Glomerular endothelial cell (primary cell): ENCODE results near the gene EPHB4. TPM values are rescaled to one million over a fixed set of nuclear protein-coding genes. Genes with fewer than 3 reads are reported as not detected.

Experiments used
- DNase-seq: peaks from one replicate; pipeline ENCODE4 v3.0.0-alpha.2; 2011; ENCODE audit warnings: low read depth, low spot score; ENCODE audit errors: extremely low read depth
- total RNA-seq: library from RNA; depleted of rRNA; stranded (reverse); fragments of >200 nt; gene quantifications from 2 replicates; pipeline ENCODE4 v1.2.3, GENCODE V29; 2015

Gene EPHB4
- 157 and 191 TPM in 2 replicates for total RNA-seq

- no peak for DNase-seq
Measured at GRCh38 chr7:100827330-100828226, at the start of gene EPHB4. TSS of gene EPHB4 (minus strand) at chr7:100827523. CDS start at chr7:100827030, 493 bp downstream.

GRCh38 chr7:100875356-100875751 lies 48.0 kb upstream of the EPHB4 start:
- DNase-seq: no peak

GRCh38 chr7:100874577-100875355 lies 47.4 kb upstream of the EPHB4 start, which contains the start of gene SRRT:
TSS of gene SRRT (plus strand) at chr7:100875103. CDS start at chr7:100875591, 488 bp downstream.
- DNase-seq: peak; percentile 84

GRCh38 chr7:100874300-100874576 lies 46.9 kb upstream of the EPHB4 start:
- no peak for DNase-seq

- DNase-seq: no peak
Measured at GRCh38 chr7:100873599-100874299, 46.4 kb upstream of the EPHB4 start.

GRCh38 chr7:100867776-100868485 lies 40.6 kb upstream of the EPHB4 start:
- DNase-seq: no peak

- DNase-seq: no peak
Measured at GRCh38 chr7:100867040-100867775, 39.9 kb upstream of the EPHB4 start, which contains the start of gene TRIP6. TSS of gene TRIP6 (plus strand) at chr7:100867387. CDS start at chr7:100867498, 111 bp downstream.

- no peak for DNase-seq
Measured at GRCh38 chr7:100866729-100867039, 39.4 kb upstream of the EPHB4 start.

- DNase-seq: no peak
Measured at GRCh38 chr7:100865938-100866728, 38.8 kb upstream of the EPHB4 start.

GRCh38 chr7:100865372-100865911 lies 38.1 kb upstream of the EPHB4 start:
- DNase-seq: no peak

- no peak for DNase-seq
Measured at GRCh38 chr7:100864263-100864845, 37.0 kb upstream of the EPHB4 start.

- no peak for DNase-seq
Measured at GRCh38 chr7:100863406-100863950, 36.2 kb upstream of the EPHB4 start.

GRCh38 chr7:100861616-100861985 lies 34.3 kb upstream of the EPHB4 start:
- no peak for DNase-seq

GRCh38 chr7:100860702-100861615 lies 33.6 kb upstream of the EPHB4 start:
- no peak for DNase-seq

- DNase-seq: no peak
Measured at GRCh38 chr7:100859856-100860255, 32.5 kb upstream of the EPHB4 start.

GRCh38 chr7:100856871-100857282 lies 29.6 kb upstream of the EPHB4 start:
- DNase-seq: no peak

GRCh38 chr7:100855515-100855914 lies 28.2 kb upstream of the EPHB4 start:
- DNase-seq: no peak
